ENCODE measurements around the gene PRPF6. TPM values are rescaled to one million over a fixed set of nuclear protein-coding genes. Genes with fewer than 3 reads are reported as not detected.

PRPF6 gene
- polyA plus RNA-seq, 1 donor from 2014 or later, result 91.9 TPM

- Histone ChIP-seq H3K36me3 (ENCODE audit: insufficient read depth, low read length) (no peaks in the 10 kb centered on the region), H3K4me2 (ENCODE audit: low read length) (no peak overlapping the region)
- TF ChIP-seq REST (IDR thresholded peaks at IDR 0.05; ENCODE audit: borderline replicate concordance) (no peak), CTCF (IDR thresholded peaks at IDR 0.05; ENCODE audit: poor library complexity, severe bottlenecking) (no peak), RAD21 (conservative IDR thresholded peaks at IDR 0.05) (no peak), MXI1 (conservative IDR thresholded peaks at IDR 0.05; ENCODE audit: poor library complexity, severe bottlenecking) (no peak), TAF1 (IDR thresholded peaks at IDR 0.05; ENCODE audit: low read depth) (no peak), POLR2AphosphoS5 (IDR thresholded peaks at IDR 0.05) (no peak), SMC3 (conservative IDR thresholded peaks at IDR 0.05; ENCODE audit: poor library complexity) (no peak), EP300 (conservative IDR thresholded peaks at IDR 0.05; ENCODE audit: poor library complexity, severe bottlenecking) (no peak), EZH2 (IDR thresholded peaks at IDR 0.05; ENCODE audit: borderline replicate concordance, insufficient read depth, low read length, poor library complexity, severe bottlenecking) (no peak)
These were observed 92.7 kb downstream of the PRPF6 start for GRCh38 chr20:64073476-64074183.

GRCh38 chr20:64074184-64074789 is 93.4 kb downstream of the PRPF6 start:
- Histone ChIP-seq H3K36me3 (ENCODE audit: insufficient read depth, low read length) (no peaks in the 10 kb centered on the region), H3K4me3 (ENCODE audit: low read length) (no peak overlapping the region), H2AFZ (ENCODE audit: low read depth, low read length) (no peak overlapping the region), H3K27ac (ENCODE audit: low read length) (no peak overlapping the region), H3K79me2 (replicated peaks; ENCODE audit: insufficient read depth, low read length) (no peaks in the 10 kb centered on the region), H3K9me3 (ENCODE audit: low read length) (no peaks in the 10 kb centered on the region), H3K27me3 (ENCODE audit: insufficient read depth, low read depth, low read length) (no peaks in the 10 kb centered on the region), H3K9ac (ENCODE audit: low read length) (no peak overlapping the region), H3K4me2 (ENCODE audit: low read length) (no peak overlapping the region), H3F3A (ENCODE audit: insufficient read depth, low read length, poor library complexity, severe bottlenecking) (no peaks in the 10 kb centered on the region), H4K20me1 (ENCODE audit: insufficient read depth) (no peaks in the 10 kb centered on the region), H3K9me2 (ENCODE audit: insufficient read depth, low read length) (no peaks in the 10 kb centered on the region)
- TF ChIP-seq RAD21 (conservative IDR thresholded peaks at IDR 0.05), result no peak
- TF ChIP-seq EZH2 (IDR thresholded peaks at IDR 0.05; ENCODE audit: borderline replicate concordance, insufficient read depth, low read length, poor library complexity, severe bottlenecking), result no peak
- no peak for TF ChIP-seq CTCF (IDR thresholded peaks at IDR 0.05; ENCODE audit: poor library complexity, severe bottlenecking)
- TF ChIP-seq MXI1 (conservative IDR thresholded peaks at IDR 0.05; ENCODE audit: poor library complexity, severe bottlenecking), result no peak
- no peak for TF ChIP-seq TAF1 (IDR thresholded peaks at IDR 0.05; ENCODE audit: low read depth)
- no peak for TF ChIP-seq REST (IDR thresholded peaks at IDR 0.05; ENCODE audit: borderline replicate concordance)
- TF ChIP-seq EP300 (conservative IDR thresholded peaks at IDR 0.05; ENCODE audit: poor library complexity, severe bottlenecking), result no peak
- no peak for TF ChIP-seq SMC3 (conservative IDR thresholded peaks at IDR 0.05; ENCODE audit: poor library complexity)
- no peak for TF ChIP-seq POLR2AphosphoS5 (IDR thresholded peaks at IDR 0.05)

More at GRCh38 chr20:64073476-64074183, 92.7 kb downstream of the PRPF6 start:
- Histone ChIP-seq H3F3A (ENCODE audit: insufficient read depth, low read length, poor library complexity, severe bottlenecking) (no peaks in the 10 kb centered on the region), H3K9ac (ENCODE audit: low read length) (no peak overlapping the region), H2AFZ (ENCODE audit: low read depth, low read length) (no peak overlapping the region), H3K9me3 (ENCODE audit: low read length) (no peaks in the 10 kb centered on the region), H4K20me1 (ENCODE audit: insufficient read depth) (no peaks in the 10 kb centered on the region), H3K27me3 (ENCODE audit: insufficient read depth, low read depth, low read length) (no peaks in the 10 kb centered on the region), H3K4me3 (ENCODE audit: low read length) (no peak overlapping the region), H3K79me2 (replicated peaks; ENCODE audit: insufficient read depth, low read length) (no peaks in the 10 kb centered on the region), H3K9me2 (ENCODE audit: insufficient read depth, low read length) (no peaks in the 10 kb centered on the region), H3K27ac (ENCODE audit: low read length) (no peak overlapping the region)
